GM21576 (cell line): Measurements from ENCODE around the gene SRD5A3.
A peak's percentile ranks its signal among the peaks of the same experiment; 100 is the strongest.

Source experiments
- ATAC-seq: cut with Tn5 transposase; IDR thresholded peaks from one replicate; pipeline ENCODE4 v1.9.1; 2021; ENCODE audit warnings: mild to moderate bottlenecking, moderate library complexity; ENCODE audit not compliant: unreplicated experiment

SRD5A3 gene

DNA sequence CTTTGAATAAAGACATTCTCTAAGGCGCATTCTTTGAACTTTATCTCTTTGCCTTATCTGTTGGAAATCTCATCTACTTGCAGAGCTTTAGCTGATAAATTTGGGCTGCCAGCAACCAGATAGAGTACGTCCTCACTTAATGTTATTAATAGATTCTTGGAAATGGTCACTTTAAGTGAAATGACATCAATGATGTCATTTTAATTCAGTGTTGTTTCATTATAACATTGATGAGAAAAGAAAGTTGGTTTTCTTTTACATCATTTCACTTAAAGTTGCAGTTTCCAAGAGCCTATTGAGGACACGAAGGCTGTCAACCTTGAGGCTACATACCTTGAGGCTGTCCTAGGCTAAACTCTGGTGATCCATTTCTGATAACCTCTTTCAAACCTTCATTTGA, 59.0 kb downstream of the SRD5A3 start:
- ATAC-seq, result no peak

GRCh38 chr4:55406545-55406944, 60.5 kb downstream of the SRD5A3 start:
- ATAC-seq, result no peak

DNA sequence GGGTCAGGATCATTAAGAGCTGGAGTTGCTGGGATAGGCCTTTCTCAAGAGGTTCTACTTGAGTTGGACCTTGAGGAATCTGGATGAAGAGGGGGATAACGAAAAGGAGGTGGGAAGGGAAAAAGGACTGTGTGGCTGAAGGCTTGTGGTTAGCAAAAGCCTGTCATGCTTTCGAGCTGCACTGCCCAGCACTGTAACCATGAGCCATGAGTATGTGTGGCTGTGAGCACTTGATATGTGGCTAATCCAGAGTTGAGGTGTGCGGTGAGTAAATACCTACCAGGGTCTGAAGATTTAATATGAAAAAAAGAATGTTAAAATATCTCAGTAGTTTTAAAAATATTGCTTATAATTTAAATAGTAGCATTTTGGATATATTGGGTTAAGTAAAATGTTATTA, 61.1 kb downstream of the SRD5A3 start:
- no peak for ATAC-seq

DNA sequence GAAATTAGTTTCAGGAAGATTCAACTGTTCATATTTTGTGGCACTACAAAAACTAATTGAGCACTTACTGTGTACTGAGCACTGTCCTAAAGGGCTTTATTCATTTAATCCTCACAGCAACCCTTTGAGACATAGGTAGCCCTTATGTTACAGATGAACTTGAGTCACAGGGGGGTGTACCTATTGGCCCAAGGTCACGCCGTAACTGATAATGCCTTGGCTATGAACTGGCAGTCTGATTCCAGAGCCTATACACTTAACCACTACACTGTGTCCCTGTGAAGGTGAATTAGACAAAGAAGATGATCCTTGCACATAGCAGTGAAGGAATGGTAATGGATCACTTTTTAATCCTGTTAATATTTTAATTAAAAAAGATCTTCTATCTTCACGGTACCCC, 61.7 kb downstream of the SRD5A3 start:
- no peak for ATAC-seq

GRCh38 chr4:55409468-55410171, 63.6 kb downstream of the SRD5A3 start:
- peak; percentile 84 for ATAC-seq

DNA sequence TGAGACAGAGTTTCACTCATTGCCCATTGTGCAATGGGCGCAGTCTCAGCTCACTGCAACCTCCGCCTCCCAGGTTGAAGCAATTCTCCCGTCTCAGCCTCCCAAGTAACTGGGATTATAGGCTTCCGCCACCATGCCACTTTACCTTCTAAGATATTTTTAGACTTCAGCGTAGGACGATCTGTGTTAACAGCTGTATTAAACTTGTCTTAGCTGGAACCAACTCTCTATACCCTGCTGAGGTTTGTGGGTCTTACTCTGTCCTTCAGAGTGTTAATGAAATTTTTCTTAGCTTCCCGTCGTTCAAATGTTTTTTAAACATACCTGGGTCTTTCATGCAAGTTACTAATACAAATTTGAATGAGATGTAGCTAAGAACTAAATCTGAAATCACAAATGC, 64.4 kb downstream of the SRD5A3 start:
- ATAC-seq, result no peak

- ATAC-seq, result no peak
These were observed 65.6 kb downstream of the SRD5A3 start for GRCh38 chr4:55411621-55412020.

- no peak for ATAC-seq
These were observed 70.1 kb downstream of the SRD5A3 start for GRCh38 chr4:55416176-55416575.
